Brain pericyte (primary cell): ENCODE measurements around the gene C11orf87.

Experiments used
- DNase-seq: peaks from one replicate; pipeline ENCODE4 v3.0.0-alpha.2; 2012; ENCODE audit warnings: low read depth, low spot score

The C11orf87 gene

DNA sequence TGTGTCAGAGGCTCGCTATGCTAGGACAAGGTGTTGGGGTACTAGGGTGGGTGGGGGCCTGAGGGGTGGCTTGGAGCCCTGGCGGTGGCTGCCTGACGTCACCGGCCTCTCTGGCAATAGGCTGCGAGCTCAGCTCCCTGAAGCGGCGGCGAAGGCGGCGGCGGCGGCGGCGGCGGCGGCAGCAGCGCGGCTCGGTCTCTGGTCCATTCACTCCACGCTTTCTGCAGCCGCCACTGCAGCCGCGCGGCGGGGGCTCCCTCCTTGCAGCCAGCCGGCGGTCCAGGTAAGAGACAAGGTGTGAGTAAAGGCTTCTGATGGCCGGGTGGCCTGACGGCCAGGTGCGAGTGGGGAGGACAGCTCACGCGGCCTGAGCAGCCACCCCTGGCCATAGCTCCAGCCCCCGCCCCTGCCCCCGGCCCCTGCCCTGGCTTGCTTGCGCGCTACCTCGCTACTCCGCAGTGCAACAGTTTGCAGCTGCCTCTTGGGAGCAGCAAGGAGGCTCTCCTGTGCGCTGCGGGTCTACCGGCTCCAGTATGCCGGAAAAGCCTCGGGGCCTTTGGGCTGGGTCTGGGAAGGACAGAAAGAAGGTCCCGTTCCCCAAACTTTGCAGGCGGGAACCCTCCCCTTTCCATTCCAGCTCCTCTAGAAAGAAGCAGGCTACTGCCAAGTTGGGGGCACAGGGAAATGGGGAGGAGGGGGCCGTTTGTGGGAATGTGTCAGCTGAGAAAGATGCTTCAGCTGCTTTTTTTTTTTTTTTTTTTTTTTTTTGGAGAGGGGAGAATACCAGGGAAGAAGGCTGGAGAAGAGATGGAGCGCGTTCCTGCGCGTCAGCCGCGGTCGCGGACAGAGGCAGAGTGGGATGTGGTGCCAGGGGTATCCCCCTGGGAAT, at the start of gene C11orf87:
Gene C11orf87 (plus strand): TSS at position 210 of the 889 bp plus-strand sequence. CDS start 1,444 bp downstream, outside the sequence.
- DNase-seq: no peak

GRCh38 chr11:109374032-109374431, 48.0 kb upstream of the C11orf87 start:
- no peak for DNase-seq

DNA sequence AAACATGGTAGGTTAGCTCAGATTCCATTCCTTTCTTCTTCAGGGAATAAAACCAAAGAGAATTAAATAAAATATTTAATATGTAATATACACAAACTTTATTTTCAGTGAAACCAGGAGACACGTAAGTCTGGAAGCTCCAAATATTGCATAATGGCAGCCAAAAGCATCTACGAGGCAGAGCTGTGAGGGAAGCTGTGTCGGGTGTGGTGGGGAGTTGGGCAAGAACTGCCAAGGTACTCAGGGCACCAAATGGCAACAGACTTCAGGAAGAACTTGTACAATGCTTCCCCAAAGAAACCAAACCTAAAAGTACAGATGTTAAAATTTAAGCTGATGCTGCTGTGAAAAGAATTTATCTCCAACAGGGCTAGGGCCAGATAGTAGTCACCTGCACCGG, 47.5 kb upstream of the C11orf87 start:
- no peak for DNase-seq

DNA sequence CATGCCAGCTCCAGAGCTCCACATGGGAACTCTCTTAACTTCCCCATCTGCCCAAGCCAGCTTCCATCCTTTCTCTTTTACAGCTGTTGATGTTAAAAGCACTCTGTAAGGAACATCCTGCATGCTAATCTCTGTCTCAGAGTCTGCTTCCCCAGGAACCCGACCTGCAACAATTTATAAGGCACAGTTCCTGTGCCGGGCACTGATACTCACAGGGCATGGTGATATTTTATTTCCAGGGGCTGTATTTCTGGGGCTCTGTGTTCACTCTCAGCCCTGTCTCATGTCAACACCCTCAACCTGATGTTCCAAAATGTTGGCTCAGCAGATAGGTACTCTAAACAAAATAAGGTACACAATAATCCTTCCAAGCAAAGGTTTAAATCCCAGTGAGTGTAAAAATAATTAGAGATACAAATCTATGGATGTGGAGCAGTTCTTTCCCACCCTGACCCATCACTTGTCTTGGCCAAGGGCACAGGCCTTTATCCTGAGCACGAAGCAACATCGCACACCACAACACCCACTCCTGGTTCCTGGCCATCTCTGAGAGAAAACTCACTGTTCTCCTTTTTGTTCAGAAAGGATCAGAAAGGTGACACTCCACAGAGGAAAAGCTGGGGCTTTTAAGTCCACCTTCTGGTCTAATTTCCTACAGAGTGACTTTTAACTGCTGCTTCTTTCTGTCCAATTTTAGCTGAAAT, 44.8 kb upstream of the C11orf87 start:
- DNase-seq: no peak

DNA sequence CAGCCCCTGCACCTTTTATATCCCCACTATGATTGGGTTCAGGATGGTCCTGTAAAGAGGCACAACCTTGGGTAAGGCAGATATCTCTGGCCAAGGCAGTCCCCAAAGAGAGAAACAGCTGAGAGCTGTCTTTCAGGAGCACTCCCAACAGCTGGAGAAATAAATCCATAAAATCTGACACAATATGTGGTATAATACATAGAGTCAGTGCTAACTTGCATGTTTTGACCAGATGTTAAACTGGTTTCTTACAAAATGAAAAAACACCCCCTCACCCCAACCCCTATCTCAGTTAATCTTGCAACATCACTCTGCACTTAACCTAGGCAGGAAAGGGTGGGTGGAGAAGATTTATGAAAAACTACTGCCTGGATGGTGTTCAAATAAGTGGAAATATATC, 44.0 kb upstream of the C11orf87 start:
- DNase-seq: no peak

GRCh38 chr11:109383306-109383705, 38.7 kb upstream of the C11orf87 start:
- no peak for DNase-seq

- no peak for DNase-seq
Observed at GRCh38 chr11:109384873-109385272, 37.1 kb upstream of the C11orf87 start.

- DNase-seq: no peak
Observed at GRCh38 chr11:109388982-109389381, 33.0 kb upstream of the C11orf87 start.

DNA sequence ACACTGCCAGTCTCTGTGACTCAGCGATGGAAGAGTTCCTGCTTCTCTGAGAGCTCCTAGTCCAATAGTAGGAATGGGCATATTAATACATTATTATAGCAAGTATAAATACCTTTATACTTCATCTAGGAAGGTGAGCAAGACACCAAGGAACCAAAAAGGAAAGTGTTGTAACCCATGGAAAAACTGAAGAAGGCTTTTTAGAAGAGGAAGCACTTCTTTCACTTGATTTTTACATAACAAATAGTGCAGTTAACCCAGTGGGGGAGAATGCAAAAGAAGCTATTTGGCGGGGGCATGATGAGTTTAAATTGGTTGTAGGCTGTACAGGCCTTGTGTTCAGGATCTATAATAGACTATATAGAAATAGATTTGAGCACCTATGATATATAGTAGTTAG, 31.2 kb upstream of the C11orf87 start:
- no peak for DNase-seq

DNA sequence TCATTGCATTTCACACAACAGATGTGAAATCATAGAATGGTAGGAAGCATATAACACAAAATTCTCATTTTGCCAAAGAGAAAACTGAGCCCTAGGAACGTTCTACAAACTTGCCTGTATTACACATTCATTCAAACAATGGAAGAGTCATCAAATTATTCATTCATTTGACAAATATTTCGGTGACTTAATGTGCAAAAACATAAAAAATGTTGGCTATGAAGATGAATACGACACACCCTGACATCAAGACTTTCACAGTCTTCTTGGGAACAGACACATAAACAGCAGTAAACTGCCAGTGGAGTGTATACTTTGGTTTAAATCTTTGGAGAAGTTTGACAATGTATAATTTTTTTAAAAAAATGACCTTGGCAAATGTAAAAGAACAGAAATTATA, 20.4 kb upstream of the C11orf87 start:
- DNase-seq: no peak

DNA sequence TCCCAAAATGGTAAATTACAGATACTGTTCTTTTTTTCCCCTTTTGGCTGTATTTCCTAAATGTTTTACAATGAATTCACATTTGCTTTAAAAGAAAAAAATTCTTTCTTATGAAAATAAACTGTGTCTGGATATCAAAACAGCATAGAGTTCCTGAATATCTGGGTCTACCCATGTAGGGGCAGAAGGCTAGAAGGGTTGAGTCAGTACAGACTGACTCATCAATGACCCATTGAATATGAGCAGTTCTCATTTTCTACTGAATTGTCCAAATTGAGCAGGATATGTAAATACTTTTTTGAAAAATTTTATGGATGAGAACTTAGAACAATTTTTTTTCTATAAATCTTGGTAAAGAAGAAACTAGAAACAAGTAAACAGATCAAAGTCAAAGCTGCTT, 16.3 kb upstream of the C11orf87 start:
- DNase-seq: no peak

GRCh38 chr11:109416601-109417000, 5.4 kb upstream of the C11orf87 start:
- no peak for DNase-seq

DNA sequence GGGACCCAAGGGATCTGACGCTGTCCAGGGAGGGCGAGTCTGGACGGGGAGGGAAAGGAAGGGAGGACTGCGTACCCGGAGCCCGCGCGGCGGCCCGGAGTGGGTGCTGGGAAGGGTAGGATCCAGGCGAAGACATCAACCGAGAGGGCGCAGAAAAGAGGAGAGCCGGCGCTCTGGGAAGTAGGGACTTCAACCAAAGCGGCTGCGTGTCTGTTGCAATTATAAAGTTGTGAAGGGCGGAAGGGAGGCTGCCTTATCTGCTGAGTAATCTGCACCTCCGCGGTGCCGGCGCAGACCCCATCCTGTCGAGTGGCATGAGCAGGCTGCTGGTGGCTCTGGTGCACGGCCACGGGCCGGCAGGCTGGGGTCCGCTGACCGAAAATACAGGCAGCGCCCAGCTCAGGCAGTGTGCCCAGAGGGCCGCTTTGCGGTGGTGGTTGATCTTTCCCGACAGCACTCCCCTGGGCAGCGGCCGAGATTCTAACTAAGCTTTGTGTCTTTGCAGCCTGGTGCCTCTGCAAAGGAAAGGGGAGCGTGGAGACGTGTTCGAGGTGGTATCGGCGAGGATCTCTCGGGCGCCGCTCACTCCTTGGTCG, 978 bp downstream of the C11orf87 start:
- no peak for DNase-seq

DNA sequence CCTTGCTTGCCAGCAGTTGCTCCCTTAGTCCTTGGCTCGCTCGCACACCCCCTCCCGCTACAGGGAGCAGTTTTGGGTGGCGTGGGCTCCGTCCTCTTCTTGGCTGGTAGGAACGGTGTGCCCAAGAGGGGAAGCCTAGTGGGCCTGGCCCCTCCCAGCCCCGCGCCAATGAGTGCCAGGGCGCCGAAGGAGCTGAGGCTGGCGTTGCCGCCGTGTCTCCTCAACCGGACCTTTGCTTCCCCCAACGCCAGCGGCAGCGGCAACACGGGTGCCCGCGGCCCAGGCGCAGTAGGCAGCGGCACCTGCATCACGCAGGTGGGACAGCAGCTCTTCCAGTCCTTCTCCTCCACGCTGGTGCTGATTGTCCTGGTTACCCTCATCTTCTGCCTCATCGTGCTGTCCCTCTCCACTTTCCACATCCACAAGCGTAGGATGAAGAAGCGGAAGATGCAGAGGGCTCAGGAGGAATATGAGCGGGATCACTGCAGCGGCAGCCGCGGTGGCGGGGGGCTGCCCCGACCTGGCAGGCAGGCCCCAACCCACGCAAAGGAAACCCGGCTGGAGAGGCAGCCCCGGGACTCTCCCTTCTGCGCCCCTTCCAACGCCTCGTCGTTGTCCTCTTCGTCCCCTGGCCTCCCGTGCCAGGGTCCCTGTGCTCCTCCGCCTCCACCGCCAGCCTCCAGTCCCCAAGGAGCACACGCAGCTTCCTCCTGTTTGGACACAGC, 1.6 kb downstream of the C11orf87 start:
- DNase-seq: no peak

DNA sequence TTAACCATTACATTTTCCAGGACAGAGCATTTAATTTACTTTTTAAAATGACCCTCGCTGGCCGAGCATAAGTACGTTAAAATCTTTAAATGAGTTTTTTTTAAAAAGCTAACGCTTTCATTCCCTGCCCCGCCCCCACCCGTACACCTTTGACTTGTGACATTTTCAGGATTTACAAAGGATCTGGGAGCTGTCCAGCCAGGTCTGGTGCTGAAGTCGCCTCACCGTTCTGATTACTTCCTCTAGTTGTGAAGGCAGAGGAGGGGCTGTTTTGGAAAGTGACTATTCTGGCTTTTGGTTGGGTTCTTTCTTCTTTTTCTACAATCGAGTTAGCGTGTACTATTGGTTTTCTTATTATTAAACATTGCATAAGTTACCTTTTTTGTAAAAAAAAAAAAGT, 2.9 kb downstream of the C11orf87 start:
- no peak for DNase-seq

GRCh38 chr11:109425554-109425953, 3.6 kb downstream of the C11orf87 start:
- no peak for DNase-seq

DNA sequence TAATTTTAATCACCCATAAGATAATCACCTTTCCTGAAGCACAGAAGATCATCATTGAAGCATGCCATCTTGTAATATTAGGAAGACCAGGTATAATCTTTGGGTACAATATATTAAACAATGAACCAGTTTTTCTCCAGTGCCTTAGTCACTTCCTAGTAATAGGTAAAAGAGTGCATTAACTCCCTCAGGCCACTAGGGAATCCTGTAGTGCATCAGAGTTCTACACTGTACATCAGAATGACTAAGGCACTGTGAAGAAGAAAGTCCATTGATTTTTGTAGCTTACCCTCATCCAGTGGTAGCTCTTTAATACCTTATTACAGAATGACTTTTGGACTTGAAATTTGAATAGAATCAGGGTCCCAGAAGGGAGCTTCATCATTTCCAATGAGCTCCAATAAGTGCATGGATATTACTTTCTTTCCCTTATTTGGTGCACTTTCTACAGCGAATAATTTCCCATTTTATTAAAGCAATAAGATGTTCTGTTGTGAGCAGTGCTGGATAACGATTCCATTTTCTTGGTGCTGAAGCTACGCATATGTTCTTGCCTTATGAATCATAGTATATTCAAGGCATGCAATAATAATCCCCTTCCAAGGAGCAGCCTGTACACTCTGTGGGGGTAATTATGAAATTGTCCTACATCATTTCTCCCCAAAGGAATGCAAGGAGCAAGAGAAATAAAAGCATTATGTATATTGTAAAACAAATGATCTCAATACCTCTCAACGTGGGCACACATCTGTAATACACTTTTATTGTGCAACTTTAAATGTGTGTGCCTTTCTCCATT, 4.7 kb downstream of the C11orf87 start:
- DNase-seq: no peak

DNA sequence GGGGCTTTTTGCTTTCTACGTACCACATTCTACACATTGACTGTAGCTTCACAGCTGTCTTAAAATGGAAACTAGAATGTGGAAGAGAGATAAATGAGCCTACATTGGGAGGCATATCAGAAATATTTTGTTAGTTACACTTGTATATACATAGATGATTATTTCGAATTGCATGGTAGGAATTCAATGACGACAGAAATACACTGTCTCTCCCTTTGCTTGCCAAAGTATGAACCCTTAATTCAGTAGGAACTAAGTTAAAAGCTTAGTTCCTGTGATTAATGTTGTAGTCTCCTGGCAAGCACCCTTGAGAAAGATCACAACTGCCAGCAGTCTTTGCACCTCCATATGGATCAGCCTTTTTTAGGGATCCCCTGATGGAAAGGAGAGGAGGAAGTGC, 10.1 kb downstream of the C11orf87 start:
- DNase-seq: no peak

- DNase-seq: no peak
Observed at GRCh38 chr11:109433753-109434256, 11.8 kb downstream of the C11orf87 start.

DNA sequence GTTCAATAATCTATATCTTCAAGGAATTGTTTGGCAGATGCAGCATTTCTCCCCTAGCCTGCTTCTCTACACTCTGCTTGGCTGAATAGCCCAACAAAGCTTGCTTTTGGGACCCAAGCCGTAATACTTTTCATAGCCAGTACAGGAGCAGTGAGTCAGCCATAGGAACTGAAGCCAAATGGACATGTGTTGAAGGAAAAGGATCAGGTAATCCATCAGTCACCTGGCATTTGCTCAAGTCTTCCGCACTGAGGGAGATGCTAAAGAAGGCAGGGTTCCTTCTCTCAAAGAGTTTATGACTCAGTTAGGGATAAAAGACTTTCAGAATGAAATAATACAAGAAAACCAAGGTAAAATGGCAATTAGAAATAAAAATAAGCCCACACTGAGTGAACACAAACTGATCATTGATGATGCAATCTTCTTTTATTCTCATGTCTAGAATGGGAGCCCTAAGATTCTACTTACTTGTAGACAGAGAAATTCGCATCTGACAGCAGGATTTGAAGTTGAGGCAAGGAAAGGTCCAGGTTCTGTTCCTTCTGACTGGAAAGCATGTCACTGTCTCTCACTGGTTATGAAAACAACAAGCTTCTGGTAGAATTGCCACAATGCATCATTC, 13.2 kb downstream of the C11orf87 start:
- no peak for DNase-seq
